HepG2 (cell line): Measurements from ENCODE around the gene TSPAN5.

Experiments used
- MTA1 ChIP-seq: sonication (generic); formaldehyde crosslinking; IDR thresholded peaks from 2 replicates; pipeline ENCODE4 v1.4.0; 2020; ENCODE audit warnings: missing genetic modification reagents, mild to moderate bottlenecking, borderline replicate concordance
- ZNF333 ChIP-seq: sonication (generic); formaldehyde crosslinking; IDR thresholded peaks from 2 replicates; pipeline ENCODE4 v1.4.0; 2020; ENCODE audit warnings: mild to moderate bottlenecking, missing genetic modification reagents, borderline replicate concordance

- TF ChIP-seq ZNF333 (CRISPR knock-in tag) = no peak
- no peak for TF ChIP-seq MTA1
These were observed 29.5 kb upstream of the TSPAN5 start for GRCh38 chr4:98687876-98688275.
